Omental fat pad (tissue), 4 donors: ENCODE data around the gene NLK. TPM values are rescaled to one million over a fixed set of nuclear protein-coding genes. Genes with fewer than 3 reads are reported as not detected.
"Not testable (repeated sequence)": the region's sequence is repeated elsewhere in the genome, so short reads cannot be mapped to it uniquely, and the experiment has no call there.

Source experiments
- ATAC-seq: fragments of 150-250 bp; one replicate; pipeline ENCODE4 v1.9.1; 2016; ENCODE audit warnings: mild to moderate bottlenecking, moderate library complexity; ENCODE audit not compliant: low FRiP score
- DNase-seq: peaks from one replicate; pipeline ENCODE4 v3.0.0-alpha.2; 2019; ENCODE audit warnings: low spot score
- total RNA-seq, 4 donors: library from RNA; depleted of rRNA; stranded (reverse); fragments of >200 nt; gene quantifications; one replicate each; pipeline ENCODE4 v1.1.0, GENCODE V29; 2016
- TF ChIP-seq, protein P1 (sequence below), 3 donors: fragments of 450-650 bp; IDR thresholded peaks; one replicate each; pipeline ENCODE4 v1.5.1; 2016 to 2017; ENCODE audit warnings: antibody characterized with exemption in 3 of 3, mild to moderate bottlenecking in 3 of 3, moderate library complexity in 2 of 3

NLK gene
- total RNA-seq, 4 donors from 2014 or later = 15.9 to 32.5 (median 25.0) TPM

DNA sequence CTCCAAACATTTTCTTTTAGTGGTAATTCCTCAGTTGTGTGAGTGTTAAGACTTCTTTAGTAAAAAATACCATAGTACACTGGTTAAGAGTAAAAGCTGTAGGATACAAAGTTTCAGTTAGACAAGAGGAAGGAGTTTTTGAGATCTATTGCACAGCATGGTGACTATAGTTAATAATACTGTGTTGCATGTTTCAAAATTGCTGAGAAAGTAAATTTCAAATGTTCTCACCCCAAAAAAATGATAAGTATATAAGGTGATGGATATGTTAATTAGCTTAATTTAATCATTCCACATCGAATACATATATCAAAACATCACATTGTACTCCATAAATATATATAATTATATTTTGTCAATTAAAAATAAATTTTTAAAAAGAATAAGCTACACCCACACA is 22.0 kb upstream of the NLK start:
- TF ChIP-seq, protein P1, sequence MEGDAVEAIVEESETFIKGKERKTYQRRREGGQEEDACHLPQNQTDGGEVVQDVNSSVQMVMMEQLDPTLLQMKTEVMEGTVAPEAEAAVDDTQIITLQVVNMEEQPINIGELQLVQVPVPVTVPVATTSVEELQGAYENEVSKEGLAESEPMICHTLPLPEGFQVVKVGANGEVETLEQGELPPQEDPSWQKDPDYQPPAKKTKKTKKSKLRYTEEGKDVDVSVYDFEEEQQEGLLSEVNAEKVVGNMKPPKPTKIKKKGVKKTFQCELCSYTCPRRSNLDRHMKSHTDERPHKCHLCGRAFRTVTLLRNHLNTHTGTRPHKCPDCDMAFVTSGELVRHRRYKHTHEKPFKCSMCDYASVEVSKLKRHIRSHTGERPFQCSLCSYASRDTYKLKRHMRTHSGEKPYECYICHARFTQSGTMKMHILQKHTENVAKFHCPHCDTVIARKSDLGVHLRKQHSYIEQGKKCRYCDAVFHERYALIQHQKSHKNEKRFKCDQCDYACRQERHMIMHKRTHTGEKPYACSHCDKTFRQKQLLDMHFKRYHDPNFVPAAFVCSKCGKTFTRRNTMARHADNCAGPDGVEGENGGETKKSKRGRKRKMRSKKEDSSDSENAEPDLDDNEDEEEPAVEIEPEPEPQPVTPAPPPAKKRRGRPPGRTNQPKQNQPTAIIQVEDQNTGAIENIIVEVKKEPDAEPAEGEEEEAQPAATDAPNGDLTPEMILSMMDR (IDR thresholded peaks at IDR 0.05) = no peak
- ATAC-seq (no peak), DNase-seq (no peak)

DNA sequence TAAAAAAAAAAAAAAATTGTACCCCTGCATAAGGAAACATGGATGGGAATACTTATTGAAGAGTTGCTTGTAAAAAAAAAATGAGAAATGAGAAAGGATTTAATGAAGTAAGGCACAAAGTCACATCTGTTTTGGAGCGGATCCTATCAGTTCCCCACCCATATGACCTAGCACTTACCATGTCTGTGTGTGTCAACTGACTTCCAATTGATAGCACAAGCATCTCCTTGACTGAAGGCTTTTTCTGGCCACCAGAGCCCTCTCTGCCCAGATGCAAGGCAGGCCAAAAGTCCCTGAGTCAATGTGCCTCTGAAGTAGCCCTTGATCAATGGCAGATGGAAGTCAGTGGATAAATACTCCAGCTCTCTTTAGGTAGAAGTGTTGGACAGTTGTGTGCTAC is 13.4 kb upstream of the NLK start:
- no peak for DNase-seq
- ATAC-seq = no peak
- TF ChIP-seq, protein P1 (IDR thresholded peaks at IDR 0.05) = no peak

GRCh38 chr17:28030386-28030785 is 12.1 kb upstream of the NLK start:
- ATAC-seq (no peak), DNase-seq (no peak)
- TF ChIP-seq, protein P1 (IDR thresholded peaks at IDR 0.05) = no peak

DNA sequence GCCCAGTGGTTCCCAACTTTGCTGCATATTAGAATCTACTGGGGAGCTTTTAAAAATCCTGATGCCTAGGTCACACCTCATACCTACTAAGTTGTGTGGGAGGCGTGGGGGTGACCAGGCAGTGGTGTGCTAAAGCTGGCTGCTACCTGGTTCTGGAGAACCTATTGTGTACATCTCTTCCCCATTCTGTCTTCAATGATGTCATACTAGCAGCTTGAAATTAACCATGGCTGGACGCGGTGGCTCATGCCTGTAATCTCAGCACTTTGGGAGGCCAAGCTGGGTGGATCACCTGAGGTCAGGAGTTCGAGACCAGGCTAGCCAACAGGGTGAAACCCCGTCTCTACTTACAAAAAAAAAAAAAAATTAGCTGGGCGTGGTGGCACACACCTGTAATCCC is 11.3 kb upstream of the NLK start:
- DNase-seq = no peak
- TF ChIP-seq, protein P1 (IDR thresholded peaks at IDR 0.05) = no peak
- ATAC-seq = no peak

DNA sequence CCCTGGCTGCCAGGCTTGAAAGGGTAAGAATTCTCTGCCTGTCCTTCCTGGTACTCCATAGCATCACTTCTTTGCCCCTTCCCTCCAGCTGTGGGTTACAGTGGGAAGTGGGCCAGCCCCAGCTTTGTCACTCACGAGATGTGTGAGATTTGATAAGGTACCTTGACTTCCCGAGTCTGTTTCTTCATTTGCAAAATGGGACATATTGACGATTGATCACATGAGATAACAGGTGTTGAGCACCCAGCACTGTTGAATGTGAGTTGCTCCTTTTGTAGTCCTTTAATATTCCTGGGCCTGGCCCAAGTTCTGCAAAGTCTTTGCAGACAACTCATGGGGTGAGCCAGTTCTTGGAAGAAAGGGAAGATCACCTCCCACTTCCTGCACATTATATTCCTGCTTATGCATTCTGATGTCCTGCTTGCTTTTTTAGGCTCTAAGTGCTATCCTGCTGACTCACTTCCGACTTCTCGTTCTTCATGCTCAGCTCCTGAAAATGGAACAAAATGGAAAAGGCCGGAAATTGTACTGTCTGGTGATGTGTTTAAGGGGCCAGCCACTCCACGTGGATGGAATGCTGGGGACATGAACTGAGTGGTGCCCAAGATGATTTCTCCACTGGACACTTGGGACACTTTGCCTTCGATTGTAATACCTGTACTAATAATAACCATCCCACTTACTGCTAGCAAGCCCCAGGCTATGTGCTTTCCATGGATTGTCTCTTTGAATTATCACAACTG is 8.3 kb upstream of the NLK start:
- TF ChIP-seq, protein P1 (IDR thresholded peaks at IDR 0.05) = no peak
- ATAC-seq (no peak), DNase-seq (no peak)

DNA sequence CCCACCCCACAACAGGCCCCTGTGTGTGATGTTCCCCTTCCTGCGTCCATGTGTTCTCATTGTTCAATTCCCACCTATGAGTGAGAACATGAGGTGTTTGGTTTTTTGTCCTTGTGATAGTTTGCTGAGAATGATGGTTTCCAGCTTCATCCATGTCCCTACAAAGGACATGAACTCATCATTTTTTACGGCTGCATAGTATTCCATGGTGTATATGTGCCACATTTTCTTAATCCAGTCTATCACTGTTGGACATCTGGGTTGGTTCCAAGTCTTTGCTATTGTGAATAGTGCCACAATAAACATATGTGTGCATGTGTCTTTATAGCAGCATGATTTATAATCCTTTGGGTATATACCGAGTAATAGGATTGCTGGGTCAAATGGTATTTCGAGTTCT is 7.0 kb upstream of the NLK start:
- not testable (repeated sequence) for ATAC-seq

DNA sequence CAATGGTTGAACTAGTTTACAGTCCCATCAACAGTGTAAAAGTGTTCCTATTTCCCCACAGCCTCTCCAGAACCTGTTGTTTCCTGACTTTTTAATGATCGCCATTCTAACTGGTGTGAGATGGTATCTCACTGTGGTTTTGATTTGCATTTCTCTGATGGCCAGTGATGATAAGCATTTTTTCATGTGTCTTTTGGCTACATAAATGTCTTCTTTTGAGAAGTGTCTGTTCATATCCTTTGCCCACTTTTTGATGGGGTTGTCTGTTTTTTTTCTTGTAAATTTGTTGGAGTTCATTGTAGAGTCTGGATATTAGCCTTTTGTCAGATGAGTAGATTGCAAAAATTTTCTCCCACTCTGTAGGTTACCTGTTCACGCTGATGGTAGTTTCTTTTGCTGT is 6.6 kb upstream of the NLK start:
- ATAC-seq, DNase-seq: not testable (repeated sequence)

More for the DNA sequence above, 7.0 kb upstream of the NLK start:
- not testable (repeated sequence) for DNase-seq

GRCh38 chr17:28038802-28039201 is 3.7 kb upstream of the NLK start:
- no peak for ATAC-seq
- no peak for DNase-seq
- TF ChIP-seq, protein P1 (IDR thresholded peaks at IDR 0.05) = no peak
